Measurements from ENCODE around the gene SRSF7. TPM values are rescaled to one million over a fixed set of nuclear protein-coding genes. Genes with fewer than 3 reads are reported as not detected.

The SRSF7 gene
- total and polyA plus RNA-seq, 3 experiments from 2014 or later: 200 to 381 (median 378) TPM

DNA sequence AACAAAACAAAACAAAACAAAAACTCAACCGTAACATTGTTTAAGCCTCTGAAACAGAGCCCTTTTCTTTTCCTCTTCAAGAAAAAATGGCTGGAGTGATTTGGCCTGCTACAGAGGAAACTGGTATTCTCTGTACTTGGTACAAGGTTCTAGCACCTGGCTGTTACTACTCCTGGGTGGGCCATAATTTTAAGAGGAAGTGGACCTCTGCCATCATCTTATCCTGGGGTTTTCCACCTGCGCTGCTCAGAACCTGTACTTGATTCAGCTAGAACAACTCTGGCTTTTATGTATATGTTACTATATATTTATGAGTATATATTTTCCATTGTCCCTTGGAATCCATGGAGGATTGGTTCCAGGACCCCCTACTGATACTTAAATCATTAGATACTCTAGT lies 22.5 kb downstream of the SRSF7 start:
- ChIA-PET CTCF (no interaction called here), POLR2A (no interaction called here)
- peaks cover 23% of the 10 kb centered on the region for H3K36me3 ChIP-seq (ENCODE audit: insufficient read depth, low read length)
- Mint-ChIP-seq H3K36me3 (peaks cover 6 to 52% (median 10%) of the 10 kb centered on the region in 3 donors), H3K27ac (peak overlapping the region in 1 of 8 donors; percentile 42), H3K4me1 (peaks cover 12 to 19% (median 19%) of the 10 kb centered on the region in 3 donors), H3K4me3 (no peak overlapping the region), H3K27me3 (no peaks in the 10 kb centered on the region), H3K9me3 (no peaks in the 10 kb centered on the region)
- no peak overlapping the region for H3K4me3 ChIP-seq (ENCODE audit: low read length)
- H3K9me3 ChIP-seq (ENCODE audit: low read length): no peaks in the 10 kb centered on the region
- H3K4me1 ChIP-seq (ENCODE audit: insufficient read depth, low read length): no peaks in the 10 kb centered on the region
- no peak overlapping the region for H3K27ac ChIP-seq (ENCODE audit: low read depth, low read length)
- no peak for DNase-seq
- H3K27me3 ChIP-seq (ENCODE audit: insufficient read depth, low read length, poor library complexity, severe bottlenecking): no peaks in the 10 kb centered on the region

DNA sequence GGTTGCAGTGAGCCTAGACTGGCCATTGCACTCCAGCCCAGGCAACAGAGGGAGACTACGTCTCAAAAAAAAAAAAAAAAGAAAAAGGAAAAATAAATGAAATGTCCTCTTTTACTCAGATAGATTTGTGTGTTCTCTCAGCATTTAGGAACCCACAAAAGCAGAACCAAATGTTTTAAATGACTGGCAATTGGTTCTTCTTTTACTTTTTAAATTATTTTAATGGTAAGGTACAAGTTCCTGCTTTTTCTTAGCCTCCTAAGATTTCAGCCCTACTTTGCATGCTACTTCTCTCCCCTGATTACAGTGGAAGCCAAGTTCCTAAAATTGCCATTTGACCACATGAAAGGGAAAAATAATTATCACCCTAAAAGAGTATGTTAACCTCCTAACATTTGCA lies 23.5 kb downstream of the SRSF7 start:
- Histone ChIP-seq H3K4me3 (ENCODE audit: low read length) (no peak overlapping the region), H3K36me3 (ENCODE audit: insufficient read depth, low read length) (peaks cover 17% of the 10 kb centered on the region), H3K27me3 (ENCODE audit: insufficient read depth, low read length, poor library complexity, severe bottlenecking) (no peaks in the 10 kb centered on the region), H3K9me3 (ENCODE audit: low read length) (no peaks in the 10 kb centered on the region), H3K4me1 (ENCODE audit: insufficient read depth, low read length) (peaks cover 6% of the 10 kb centered on the region), H3K27ac (ENCODE audit: low read depth, low read length) (no peak overlapping the region)
- no peak overlapping the region for H3K27ac Mint-ChIP-seq
- H3K36me3 Mint-ChIP-seq: peaks cover 6 to 47% (median 8%) of the 10 kb centered on the region in 3 donors
- ChIA-PET CTCF (interaction anchor here (0.6 to 1.1 kb wide), 3 partner anchors 14 to 145 kb away, joined by 3 to 4 read pairs (median 3); partner anchors contain the start of gene HNRNPLL), POLR2A (interaction anchor here (0.7 kb wide), 1 partner anchor 20 kb away, joined by 3 read pairs; no protein-coding TSS in a partner anchor)
- no peaks in the 10 kb centered on the region for H3K9me3 Mint-ChIP-seq
- no peaks in the 10 kb centered on the region for H3K27me3 Mint-ChIP-seq
- H3K4me1 Mint-ChIP-seq: peaks cover 20 to 30% (median 29%) of the 10 kb centered on the region in 3 donors
- DNase-seq: no peak
- no peak overlapping the region for H3K4me3 Mint-ChIP-seq

DNA sequence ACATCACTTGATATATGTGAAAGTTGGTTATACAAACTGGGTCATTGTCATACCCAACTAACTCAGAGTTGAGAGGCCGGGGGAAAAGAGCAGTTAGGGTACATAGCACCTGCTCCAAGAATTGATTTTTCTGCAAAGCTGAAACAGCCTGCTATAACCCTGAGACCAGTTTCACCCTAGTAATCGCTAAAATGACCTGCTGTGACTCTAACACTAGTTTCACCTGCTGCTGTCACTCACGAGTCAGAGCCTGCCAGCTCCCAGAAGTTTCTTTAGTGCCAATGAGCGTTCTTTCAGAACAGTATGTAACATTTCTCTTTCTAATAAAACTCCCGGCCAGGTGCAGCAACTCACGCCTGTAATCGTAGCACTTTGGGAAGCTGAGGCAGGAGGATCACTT lies 28.0 kb downstream of the SRSF7 start:
- CTCF ChIA-PET: interaction anchor here (0.6 to 7.7 kb wide), 10 partner anchors 12 to 187 kb away, joined by 3 to 128 read pairs (median 4); partner anchors contain the start of genes GALM and HNRNPLL
- Histone ChIP-seq H3K4me3 (ENCODE audit: low read length) (no peak overlapping the region), H3K27me3 (ENCODE audit: insufficient read depth, low read length, poor library complexity, severe bottlenecking) (no peaks in the 10 kb centered on the region), H3K27ac (ENCODE audit: low read depth, low read length) (no peak overlapping the region), H3K9me3 (ENCODE audit: low read length) (no peaks in the 10 kb centered on the region), H3K36me3 (ENCODE audit: insufficient read depth, low read length) (no peaks in the 10 kb centered on the region), H3K4me1 (ENCODE audit: insufficient read depth, low read length) (peaks cover 19% of the 10 kb centered on the region)
- H3K4me3 Mint-ChIP-seq: peak overlapping the region in 6 of 7 donors; percentile 66 to 84 (median 70)
- DNase-seq: no peak
- POLR2A ChIA-PET: interaction anchor here (0.8 kb wide), 2 partner anchors 25 to 120 kb away, joined by 3 to 4 read pairs; no protein-coding TSS in a partner anchor
- H3K27ac Mint-ChIP-seq: peak overlapping the region; percentile 83 to 95 (median 90)
- H3K27me3 Mint-ChIP-seq: no peaks in the 10 kb centered on the region
- peaks cover 40 to 59% (median 55%) of the 10 kb centered on the region in 3 donors for H3K4me1 Mint-ChIP-seq
- peaks cover 8 to 35% (median 12%) of the 10 kb centered on the region in 3 donors for H3K36me3 Mint-ChIP-seq
- H3K9me3 Mint-ChIP-seq: peaks cover 0 to 5% (median 0%) of the 10 kb centered on the region in 5 donors

DNA sequence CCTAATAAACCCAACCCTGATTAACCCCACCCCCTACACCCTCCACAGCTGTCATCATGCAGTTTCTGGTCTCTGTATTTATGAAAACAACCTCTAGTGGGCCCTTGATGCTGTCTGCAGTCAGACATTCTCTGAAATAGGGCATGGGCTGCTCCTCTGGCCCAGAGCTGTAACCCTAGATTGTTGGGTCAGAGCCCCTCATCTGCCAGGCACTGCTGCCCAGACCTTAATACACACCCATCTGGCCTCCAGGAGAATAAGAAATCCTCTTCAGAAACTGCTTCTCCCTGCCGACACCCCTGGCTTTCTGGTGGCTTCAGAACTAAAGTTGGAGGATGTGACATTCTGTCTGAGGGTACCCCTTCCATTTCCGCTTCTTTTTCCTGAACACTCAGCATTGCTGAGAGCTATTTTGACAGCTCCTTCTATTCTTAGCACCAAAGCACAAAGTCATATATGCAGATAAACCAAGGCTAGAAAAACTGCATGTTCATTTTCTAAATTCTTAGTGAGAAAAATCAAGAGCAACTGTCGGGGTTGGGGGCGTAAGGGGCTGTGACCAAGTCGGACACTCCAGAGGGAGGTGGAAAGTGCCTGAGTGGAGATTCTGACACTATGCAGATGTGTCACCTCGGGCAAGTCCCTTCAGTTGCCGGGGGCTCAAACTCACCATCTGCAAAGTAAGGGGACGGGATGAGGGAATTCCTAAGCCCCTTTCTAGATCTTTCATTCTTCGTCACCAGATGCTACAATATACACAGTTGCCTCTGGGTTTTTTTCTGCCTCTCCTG lies 28.7 kb downstream of the SRSF7 start:
- Histone ChIP-seq H3K4me3 (ENCODE audit: low read length) (no peak overlapping the region), H3K27ac (ENCODE audit: low read depth, low read length) (peak overlapping the region; percentile 14), H3K36me3 (ENCODE audit: insufficient read depth, low read length) (no peaks in the 10 kb centered on the region), H3K4me1 (ENCODE audit: insufficient read depth, low read length) (peaks cover 19% of the 10 kb centered on the region), H3K27me3 (ENCODE audit: insufficient read depth, low read length, poor library complexity, severe bottlenecking) (no peaks in the 10 kb centered on the region), H3K9me3 (ENCODE audit: low read length) (no peaks in the 10 kb centered on the region)
- POLR2A ChIA-PET: interaction anchor here (0.8 kb wide), 1 partner anchor 119 kb away, joined by 3 read pairs; no protein-coding TSS in a partner anchor
- Mint-ChIP-seq H3K4me3 (peak overlapping the region in 6 of 7 donors; percentile 66 to 84 (median 70)), H3K27ac (peak overlapping the region; percentile 83 to 95 (median 90)), H3K36me3 (peaks cover 8 to 38% (median 12%) of the 10 kb centered on the region in 3 donors), H3K4me1 (peaks cover 40 to 59% (median 55%) of the 10 kb centered on the region in 3 donors), H3K9me3 (peaks cover 0 to 5% (median 0%) of the 10 kb centered on the region in 5 donors), H3K27me3 (no peaks in the 10 kb centered on the region)
- CTCF ChIA-PET: interaction anchor here (0.6 to 7.7 kb wide), 16 partner anchors 10 to 186 kb away, joined by 3 to 128 read pairs (median 4); partner anchors contain the start of genes GALM and HNRNPLL
- DNase-seq: peak in 3 of 5 donors; percentile 16 to 26 (median 21)

DNA sequence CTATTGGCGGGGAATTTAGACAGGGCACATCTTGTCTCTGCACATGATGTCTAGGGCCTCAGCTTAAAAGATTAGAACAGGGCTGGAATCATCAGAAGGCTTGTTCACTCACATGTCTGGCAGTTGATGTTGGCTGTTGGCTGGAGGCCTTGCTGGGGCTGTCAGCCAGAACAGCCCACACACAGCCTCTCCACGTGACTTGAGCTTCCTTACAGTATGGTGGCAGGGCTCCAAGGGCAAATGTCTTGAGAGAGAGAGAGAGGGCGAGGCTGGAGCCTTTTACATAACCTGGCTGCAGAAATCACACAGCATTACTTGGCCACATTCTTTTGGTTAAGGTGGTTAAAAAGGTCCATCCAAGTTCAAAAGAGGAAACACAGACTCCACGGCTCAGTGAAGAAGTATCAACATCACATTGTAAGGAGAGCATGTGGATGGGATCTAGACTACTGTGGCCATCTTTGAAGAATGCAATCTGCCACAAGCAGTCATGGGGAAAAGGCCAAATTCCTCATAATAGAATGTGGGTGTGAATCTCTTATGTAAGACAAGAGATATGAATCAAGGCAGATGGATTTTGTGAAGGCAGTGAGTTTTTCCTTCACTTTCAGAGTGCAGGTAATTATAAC lies 30.4 kb downstream of the SRSF7 start:
- peaks cover 19% of the 10 kb centered on the region for H3K4me1 ChIP-seq (ENCODE audit: insufficient read depth, low read length)
- no peaks in the 10 kb centered on the region for H3K27me3 ChIP-seq (ENCODE audit: insufficient read depth, low read length, poor library complexity, severe bottlenecking)
- H3K27me3 Mint-ChIP-seq: no peaks in the 10 kb centered on the region
- H3K4me3 Mint-ChIP-seq: peak overlapping the region in 3 of 7 donors; percentile 4 to 12 (median 6)
- DNase-seq: no peak
- CTCF ChIA-PET: interaction anchor here (7.7 kb wide), 1 partner anchor 140 kb away, joined by 128 read pairs; no protein-coding TSS in a partner anchor
- peak overlapping the region; percentile 65 to 94 (median 84) for H3K27ac Mint-ChIP-seq
- peaks cover 0 to 5% (median 0%) of the 10 kb centered on the region in 5 donors for H3K9me3 Mint-ChIP-seq
- peaks cover 11 to 49% (median 16%) of the 10 kb centered on the region in 3 donors for H3K36me3 Mint-ChIP-seq
- H3K4me1 Mint-ChIP-seq: peaks cover 42 to 64% (median 58%) of the 10 kb centered on the region in 3 donors
- no peak overlapping the region for H3K4me3 ChIP-seq (ENCODE audit: low read length)
- H3K27ac ChIP-seq (ENCODE audit: low read depth, low read length): no peak overlapping the region
- no peaks in the 10 kb centered on the region for H3K36me3 ChIP-seq (ENCODE audit: insufficient read depth, low read length)
- no peaks in the 10 kb centered on the region for H3K9me3 ChIP-seq (ENCODE audit: low read length)
- POLR2A ChIA-PET: interaction anchor here (0.6 kb wide), 1 partner anchor 53 kb away, joined by 3 read pairs; no protein-coding TSS in a partner anchor

DNA sequence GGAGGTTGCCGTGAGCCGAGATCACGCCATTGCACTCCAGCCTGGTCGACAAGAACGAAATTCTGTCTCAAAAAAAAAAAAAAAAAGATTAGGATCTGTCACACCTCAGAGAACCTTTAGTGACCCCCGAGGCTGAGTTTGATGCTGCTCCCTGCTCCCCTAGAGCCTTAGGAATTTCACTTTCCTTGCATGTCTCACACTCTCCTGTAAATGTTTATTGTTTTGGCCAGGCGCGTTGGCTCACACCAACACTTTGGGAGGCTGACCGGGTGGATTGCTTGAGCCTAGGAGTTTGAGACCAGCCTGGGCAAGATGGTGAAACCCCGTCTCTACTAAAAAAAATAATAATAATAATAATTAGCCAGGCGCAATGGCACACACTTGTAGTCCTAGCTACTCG lies 31.5 kb downstream of the SRSF7 start:
- Histone ChIP-seq H3K36me3 (ENCODE audit: insufficient read depth, low read length) (no peaks in the 10 kb centered on the region), H3K4me1 (ENCODE audit: insufficient read depth, low read length) (peaks cover 19% of the 10 kb centered on the region), H3K27ac (ENCODE audit: low read depth, low read length) (no peak overlapping the region), H3K9me3 (ENCODE audit: low read length) (no peaks in the 10 kb centered on the region), H3K27me3 (ENCODE audit: insufficient read depth, low read length, poor library complexity, severe bottlenecking) (no peaks in the 10 kb centered on the region), H3K4me3 (ENCODE audit: low read length) (no peak overlapping the region)
- Mint-ChIP-seq H3K27me3 (no peaks in the 10 kb centered on the region), H3K27ac (no peak overlapping the region), H3K9me3 (peaks cover 0 to 5% (median 0%) of the 10 kb centered on the region in 5 donors), H3K4me1 (peaks cover 42 to 69% (median 62%) of the 10 kb centered on the region in 3 donors), H3K36me3 (peaks cover 13 to 52% (median 16%) of the 10 kb centered on the region in 3 donors), H3K4me3 (no peak overlapping the region)
- CTCF ChIA-PET: interaction anchor here (1.2 to 7.7 kb wide), 3 partner anchors 15 to 139 kb away, joined by 3 to 128 read pairs (median 6); no protein-coding TSS in a partner anchor
- DNase-seq: no peak
- POLR2A ChIA-PET: no interaction called here

DNA sequence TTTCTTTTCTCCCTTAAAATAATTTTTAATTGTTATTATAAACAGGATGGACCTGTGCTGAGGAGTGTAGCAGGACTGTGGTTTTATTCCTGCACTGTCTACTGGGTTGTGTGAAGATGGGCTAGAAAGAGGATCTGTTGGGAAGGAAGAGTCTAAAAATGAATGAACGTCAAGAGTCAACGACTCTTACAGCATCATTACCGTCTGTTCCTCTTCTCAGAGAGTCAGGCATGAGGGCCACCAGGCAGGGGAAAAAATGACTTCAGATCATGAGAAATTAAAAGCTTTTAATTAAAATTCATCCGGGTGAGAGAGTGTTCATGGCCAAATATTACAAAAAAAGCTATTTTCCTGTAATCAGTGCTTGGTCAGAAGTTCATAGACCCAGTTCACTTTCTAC lies 32.6 kb downstream of the SRSF7 start:
- Mint-ChIP-seq H3K4me3 (no peak overlapping the region), H3K4me1 (peaks cover 44 to 68% (median 61%) of the 10 kb centered on the region in 3 donors)

More for the DNA sequence above, 32.6 kb downstream of the SRSF7 start:
- POLR2A ChIA-PET: no interaction called here
- Histone ChIP-seq H3K36me3 (ENCODE audit: insufficient read depth, low read length) (no peaks in the 10 kb centered on the region), H3K27ac (ENCODE audit: low read depth, low read length) (no peak overlapping the region), H3K27me3 (ENCODE audit: insufficient read depth, low read length, poor library complexity, severe bottlenecking) (no peaks in the 10 kb centered on the region), H3K9me3 (ENCODE audit: low read length) (no peaks in the 10 kb centered on the region), H3K4me1 (ENCODE audit: insufficient read depth, low read length) (peaks cover 19% of the 10 kb centered on the region), H3K4me3 (ENCODE audit: low read length) (no peak overlapping the region)
- CTCF ChIA-PET: interaction anchor here (0.7 to 2.9 kb wide), 5 partner anchors 14 to 171 kb away, joined by 3 to 7 read pairs (median 4); no protein-coding TSS in a partner anchor
- Mint-ChIP-seq H3K9me3 (peaks cover 0 to 5% (median 0%) of the 10 kb centered on the region in 5 donors), H3K27ac (peak overlapping the region in 3 of 8 donors; percentile 45 to 86 (median 71)), H3K27me3 (no peaks in the 10 kb centered on the region), H3K36me3 (peaks cover 16 to 51% (median 16%) of the 10 kb centered on the region in 3 donors)
- no peak for DNase-seq

All from CD8-positive, alpha-beta memory T cell (primary cell).